ENCODE measurements around the gene SPTBN1. TPM values are rescaled to one million over a fixed set of nuclear protein-coding genes. Genes with fewer than 3 reads are reported as not detected.

The SPTBN1 gene
- total and polyA plus RNA-seq, 2 experiments from 2014 or later: 58.1 to 204 TPM

DNA sequence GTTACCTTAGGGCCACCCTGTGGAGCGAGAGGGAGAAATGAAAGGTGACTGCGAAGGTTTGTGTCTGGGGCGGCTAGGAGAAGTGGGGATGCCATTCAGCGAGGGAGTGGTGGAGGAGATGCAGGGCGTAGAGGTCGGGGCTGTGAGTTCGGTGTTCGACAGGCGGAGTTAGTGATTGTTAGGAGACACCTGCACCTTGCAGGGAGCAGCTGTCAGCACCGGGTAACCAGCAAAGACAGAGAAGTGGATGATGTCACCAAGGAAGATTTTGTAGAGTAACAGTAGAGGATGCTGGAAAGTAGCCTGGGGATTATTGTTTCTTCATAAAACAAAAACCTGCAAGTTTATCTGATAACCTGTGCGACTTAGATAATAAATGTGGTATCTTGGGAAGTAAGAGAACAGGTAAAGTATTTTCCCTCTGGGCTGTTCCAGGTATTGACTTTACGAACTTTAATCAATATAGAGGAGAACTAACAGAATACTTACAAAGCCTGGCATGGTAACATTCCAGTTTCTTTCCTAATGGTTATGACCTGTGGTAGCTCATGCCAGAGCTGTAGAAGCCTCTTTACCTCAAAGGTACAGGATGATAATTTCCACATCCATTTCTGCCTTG is 63.8 kb downstream of the SPTBN1 start (continued):
- TF ChIP-seq, protein P1, sequence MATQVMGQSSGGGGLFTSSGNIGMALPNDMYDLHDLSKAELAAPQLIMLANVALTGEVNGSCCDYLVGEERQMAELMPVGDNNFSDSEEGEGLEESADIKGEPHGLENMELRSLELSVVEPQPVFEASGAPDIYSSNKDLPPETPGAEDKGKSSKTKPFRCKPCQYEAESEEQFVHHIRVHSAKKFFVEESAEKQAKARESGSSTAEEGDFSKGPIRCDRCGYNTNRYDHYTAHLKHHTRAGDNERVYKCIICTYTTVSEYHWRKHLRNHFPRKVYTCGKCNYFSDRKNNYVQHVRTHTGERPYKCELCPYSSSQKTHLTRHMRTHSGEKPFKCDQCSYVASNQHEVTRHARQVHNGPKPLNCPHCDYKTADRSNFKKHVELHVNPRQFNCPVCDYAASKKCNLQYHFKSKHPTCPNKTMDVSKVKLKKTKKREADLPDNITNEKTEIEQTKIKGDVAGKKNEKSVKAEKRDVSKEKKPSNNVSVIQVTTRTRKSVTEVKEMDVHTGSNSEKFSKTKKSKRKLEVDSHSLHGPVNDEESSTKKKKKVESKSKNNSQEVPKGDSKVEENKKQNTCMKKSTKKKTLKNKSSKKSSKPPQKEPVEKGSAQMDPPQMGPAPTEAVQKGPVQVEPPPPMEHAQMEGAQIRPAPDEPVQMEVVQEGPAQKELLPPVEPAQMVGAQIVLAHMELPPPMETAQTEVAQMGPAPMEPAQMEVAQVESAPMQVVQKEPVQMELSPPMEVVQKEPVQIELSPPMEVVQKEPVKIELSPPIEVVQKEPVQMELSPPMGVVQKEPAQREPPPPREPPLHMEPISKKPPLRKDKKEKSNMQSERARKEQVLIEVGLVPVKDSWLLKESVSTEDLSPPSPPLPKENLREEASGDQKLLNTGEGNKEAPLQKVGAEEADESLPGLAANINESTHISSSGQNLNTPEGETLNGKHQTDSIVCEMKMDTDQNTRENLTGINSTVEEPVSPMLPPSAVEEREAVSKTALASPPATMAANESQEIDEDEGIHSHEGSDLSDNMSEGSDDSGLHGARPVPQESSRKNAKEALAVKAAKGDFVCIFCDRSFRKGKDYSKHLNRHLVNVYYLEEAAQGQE (IDR thresholded peaks at IDR 0.05; ENCODE audit: unreplicated experiment): no peak
- TF ChIP-seq EZH2 (IDR thresholded peaks at IDR 0.05; ENCODE audit: low read depth, unreplicated experiment) (no peak), ZNF331 (CRISPR knock-in tag; IDR thresholded peaks at IDR 0.05; ENCODE audit: low read depth) (no peak), CREB1 (CRISPR knock-in tag; IDR thresholded peaks at IDR 0.05; ENCODE audit: low read depth) (no peak)
- TF ChIP-seq, protein P2, sequence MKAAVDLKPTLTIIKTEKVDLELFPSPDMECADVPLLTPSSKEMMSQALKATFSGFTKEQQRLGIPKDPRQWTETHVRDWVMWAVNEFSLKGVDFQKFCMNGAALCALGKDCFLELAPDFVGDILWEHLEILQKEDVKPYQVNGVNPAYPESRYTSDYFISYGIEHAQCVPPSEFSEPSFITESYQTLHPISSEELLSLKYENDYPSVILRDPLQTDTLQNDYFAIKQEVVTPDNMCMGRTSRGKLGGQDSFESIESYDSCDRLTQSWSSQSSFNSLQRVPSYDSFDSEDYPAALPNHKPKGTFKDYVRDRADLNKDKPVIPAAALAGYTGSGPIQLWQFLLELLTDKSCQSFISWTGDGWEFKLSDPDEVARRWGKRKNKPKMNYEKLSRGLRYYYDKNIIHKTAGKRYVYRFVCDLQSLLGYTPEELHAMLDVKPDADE (IDR thresholded peaks at IDR 0.05): no peak

DNA sequence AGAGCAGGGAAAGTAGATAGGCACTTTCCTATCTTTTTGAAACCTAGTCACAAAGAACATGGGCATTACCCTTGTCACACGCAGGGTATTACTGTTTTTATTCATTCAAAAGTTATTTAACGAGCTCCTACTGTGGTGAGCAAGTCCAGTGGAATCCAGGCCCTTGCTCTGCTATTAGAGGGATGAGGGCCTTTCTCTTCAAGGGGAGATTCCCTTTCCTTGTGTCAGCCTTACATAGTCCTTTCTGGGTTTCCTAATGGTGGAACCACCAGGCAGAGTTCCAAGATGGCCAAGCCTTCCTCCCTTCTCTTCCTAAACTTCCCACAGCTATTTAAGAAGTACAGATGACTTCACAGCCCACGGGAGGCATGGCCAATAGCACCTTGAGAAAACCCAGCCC is 64.6 kb downstream of the SPTBN1 start:
- no peak overlapping the region for H3K27ac ChIP-seq (ENCODE audit: low read depth)
- H3K27ac Mint-ChIP-seq: no peak overlapping the region
- no peak for ATAC-seq
- DNase-seq (ENCODE audit: low spot score): no peak
- H3K27me3 ChIP-seq (ENCODE audit: insufficient read depth): no peaks in the 10 kb centered on the region
- H3K27me3 Mint-ChIP-seq (ENCODE audit: insufficient read depth, low read depth, poor library complexity): no peaks in the 10 kb centered on the region
- no peaks in the 10 kb centered on the region for H3K9me2 ChIP-seq (ENCODE audit: insufficient read depth)
- H3K36me3 ChIP-seq (ENCODE audit: insufficient read depth): no peaks in the 10 kb centered on the region
- H3K4me1 ChIP-seq (ENCODE audit: insufficient read depth): peaks cover 35% of the 10 kb centered on the region
- H3K4me3 Mint-ChIP-seq: no peak overlapping the region
- H3K79me2 ChIP-seq (replicated peaks; ENCODE audit: insufficient read depth): peaks cover 20% of the 10 kb centered on the region; the same call in 1 of the 2 replicates
- H3K36me3 Mint-ChIP-seq (ENCODE audit: low read depth): no peaks in the 10 kb centered on the region
- no peak overlapping the region for H3K4me2 ChIP-seq
- no peaks in the 10 kb centered on the region for H3F3A ChIP-seq (replicated peaks; ENCODE audit: low read depth)
- no peaks in the 10 kb centered on the region for H3K9me3 Mint-ChIP-seq
- no peaks in the 10 kb centered on the region; the same call in 1 of the 2 replicates for H4K20me1 ChIP-seq (replicated peaks; ENCODE audit: insufficient read depth)
- peaks cover 46% of the 10 kb centered on the region for H3K4me1 Mint-ChIP-seq
- H2AFZ ChIP-seq: no peak overlapping the region
- H3K4me3 ChIP-seq: no peak overlapping the region
- TF ChIP-seq STAT1 (IDR thresholded peaks at IDR 0.05; ENCODE audit: unreplicated experiment): no peak
- no peak for TF ChIP-seq CTCF (conservative IDR thresholded peaks at IDR 0.05; ENCODE audit: low read depth in 2 of 2)
- no peak for TF ChIP-seq EZH2 (IDR thresholded peaks at IDR 0.05; ENCODE audit: low read depth, unreplicated experiment)
- TF ChIP-seq, protein P1 (IDR thresholded peaks at IDR 0.05; ENCODE audit: unreplicated experiment): no peak
- no peak for TF ChIP-seq EZH2phosphoT487 (IDR thresholded peaks at IDR 0.05; ENCODE audit: unreplicated experiment)

All from GM23338 (cell line).